ENCODE data around the gene CRACR2B.
A peak's percentile ranks its signal among the peaks of the same experiment; 100 is the strongest.

CRACR2B gene

DNA sequence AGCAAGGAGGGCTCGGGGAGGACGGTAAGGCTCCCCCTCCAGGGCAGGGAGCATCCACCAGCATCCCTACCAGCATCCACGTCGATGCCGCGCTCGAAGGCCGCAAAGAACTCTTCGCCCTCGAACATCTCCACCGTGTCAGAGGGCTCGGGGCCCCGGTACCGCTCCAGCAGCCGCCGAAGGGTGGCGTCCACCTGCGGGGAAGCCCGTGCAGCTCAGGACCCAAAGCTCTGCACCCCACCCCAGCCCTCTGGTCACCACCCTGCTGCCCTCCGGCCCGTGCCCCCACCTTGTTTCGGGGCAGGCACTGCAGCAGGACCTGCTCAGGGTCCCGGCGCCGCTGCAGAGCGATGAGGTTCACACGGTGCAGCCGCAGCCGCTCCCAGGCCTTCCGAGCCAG, 27.2 kb upstream of the CRACR2B start:
- Histone ChIP-seq H3K4me3 (ENCODE audit: low read depth, low read length) (no peak overlapping the region), H3K9me3 (ENCODE audit: control insufficient read depth, insufficient read depth, low read depth, low read length) (no peaks in the 10 kb centered on the region), H3K4me1 (ENCODE audit: control insufficient read depth, insufficient read depth, low read length) (peaks cover 6% of the 10 kb centered on the region), H3K27ac (ENCODE audit: extremely low read depth, low read depth, low read length) (no peak overlapping the region), H3K36me3 (ENCODE audit: control insufficient read depth in 2 of 2, insufficient read depth in 1 of 2, low read length in 2 of 2) (peaks cover 0 to 54% of the 10 kb centered on the region in 2 experiments; a peak in 1 of 3 replicates)
- POLR2A ChIA-PET, result interaction anchor here (0.5 to 1.5 kb wide), 3 partner anchors 17 to 23 kb away, joined by 3 to 8 read pairs (median 3); partner anchors contain the start of gene GATD1
- TF ChIP-seq, protein P1, sequence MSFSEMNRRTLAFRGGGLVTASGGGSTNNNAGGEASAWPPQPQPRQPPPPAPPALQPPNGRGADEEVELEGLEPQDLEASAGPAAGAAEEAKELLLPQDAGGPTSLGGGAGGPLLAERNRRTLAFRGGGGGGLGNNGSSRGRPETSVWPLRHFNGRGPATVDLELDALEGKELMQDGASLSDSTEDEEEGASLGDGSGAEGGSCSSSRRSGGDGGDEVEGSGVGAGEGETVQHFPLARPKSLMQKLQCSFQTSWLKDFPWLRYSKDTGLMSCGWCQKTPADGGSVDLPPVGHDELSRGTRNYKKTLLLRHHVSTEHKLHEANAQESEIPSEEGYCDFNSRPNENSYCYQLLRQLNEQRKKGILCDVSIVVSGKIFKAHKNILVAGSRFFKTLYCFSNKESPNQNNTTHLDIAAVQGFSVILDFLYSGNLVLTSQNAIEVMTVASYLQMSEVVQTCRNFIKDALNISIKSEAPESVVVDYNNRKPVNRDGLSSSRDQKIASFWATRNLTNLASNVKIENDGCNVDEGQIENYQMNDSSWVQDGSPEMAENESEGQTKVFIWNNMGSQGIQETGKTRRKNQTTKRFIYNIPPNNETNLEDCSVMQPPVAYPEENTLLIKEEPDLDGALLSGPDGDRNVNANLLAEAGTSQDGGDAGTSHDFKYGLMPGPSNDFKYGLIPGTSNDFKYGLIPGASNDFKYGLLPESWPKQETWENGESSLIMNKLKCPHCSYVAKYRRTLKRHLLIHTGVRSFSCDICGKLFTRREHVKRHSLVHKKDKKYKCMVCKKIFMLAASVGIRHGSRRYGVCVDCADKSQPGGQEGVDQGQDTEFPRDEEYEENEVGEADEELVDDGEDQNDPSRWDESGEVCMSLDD (tag by site-specific recombination; IDR thresholded peaks at IDR 0.05), result no peak
- TF ChIP-seq ZNF350 (tag by site-specific recombination; IDR thresholded peaks at IDR 0.05) (no peak), ZNF501 (tag by site-specific recombination; IDR thresholded peaks at IDR 0.05) (no peak), ZNF239 (tag by site-specific recombination; IDR thresholded peaks at IDR 0.05) (no peak), ZNF341 (tag by site-specific recombination; IDR thresholded peaks at IDR 0.05; ENCODE audit: low read depth) (no peak), ZNF555 (tag by site-specific recombination; conservative IDR thresholded peaks at IDR 0.05) (no peak), ZNF513 (tag by site-specific recombination; IDR thresholded peaks at IDR 0.05) (no peak)
- CTCF ChIA-PET, result no interaction called here

- CTCF ChIA-PET, result no interaction called here
- H3K9me3 ChIP-seq (ENCODE audit: control insufficient read depth, insufficient read depth, low read depth, low read length), result no peaks in the 10 kb centered on the region
- H3K36me3 ChIP-seq (ENCODE audit: control insufficient read depth in 2 of 2, insufficient read depth in 1 of 2, low read length in 2 of 2), result peaks cover 0 to 54% of the 10 kb centered on the region in 2 experiments; a peak in 1 of 3 replicates
- TF ChIP-seq BCL11B (tag by site-specific recombination; IDR thresholded peaks at IDR 0.05; ENCODE audit: low read depth), result 0 out of 2 replicates have a peak, but pooled peaks have one; percentile 30
- 0 out of 2 replicates have a peak, but pooled peaks have one; percentile 37 for TF ChIP-seq ZEB2 (tag by site-specific recombination; IDR thresholded peaks at IDR 0.05)
- no peak for TF ChIP-seq ZNF707 (tag by site-specific recombination; IDR thresholded peaks at IDR 0.05)
- TF ChIP-seq ZIC2 (tag by site-specific recombination; IDR thresholded peaks at IDR 0.05), result peak; percentile 71; the same call in 1 of the 2 replicates
- TF ChIP-seq SCRT2 (tag by site-specific recombination; IDR thresholded peaks at IDR 0.05), result peak; percentile 7
- peak; percentile 81 for TF ChIP-seq GLIS1 (tag by site-specific recombination; IDR thresholded peaks at IDR 0.05)
- TF ChIP-seq ZNF214 (tag by site-specific recombination; IDR thresholded peaks at IDR 0.05; ENCODE audit: borderline replicate concordance), result no peak
- H3K4me3 ChIP-seq (ENCODE audit: low read depth, low read length), result no peak overlapping the region
- H3K27ac ChIP-seq (ENCODE audit: extremely low read depth, low read depth, low read length), result no peak overlapping the region
- POLR2A ChIA-PET, result interaction anchor here (0.5 to 1.1 kb wide), 3 partner anchors 18 to 265 kb away, joined by 3 to 8 read pairs (median 3); partner anchors contain the start of gene GATD1
- H3K4me1 ChIP-seq (ENCODE audit: control insufficient read depth, insufficient read depth, low read length), result peaks cover 2% of the 10 kb centered on the region; the same call in 1 of the 2 replicates
Measured at GRCh38 chr11:801097-801780, 26.5 kb upstream of the CRACR2B start.

DNA sequence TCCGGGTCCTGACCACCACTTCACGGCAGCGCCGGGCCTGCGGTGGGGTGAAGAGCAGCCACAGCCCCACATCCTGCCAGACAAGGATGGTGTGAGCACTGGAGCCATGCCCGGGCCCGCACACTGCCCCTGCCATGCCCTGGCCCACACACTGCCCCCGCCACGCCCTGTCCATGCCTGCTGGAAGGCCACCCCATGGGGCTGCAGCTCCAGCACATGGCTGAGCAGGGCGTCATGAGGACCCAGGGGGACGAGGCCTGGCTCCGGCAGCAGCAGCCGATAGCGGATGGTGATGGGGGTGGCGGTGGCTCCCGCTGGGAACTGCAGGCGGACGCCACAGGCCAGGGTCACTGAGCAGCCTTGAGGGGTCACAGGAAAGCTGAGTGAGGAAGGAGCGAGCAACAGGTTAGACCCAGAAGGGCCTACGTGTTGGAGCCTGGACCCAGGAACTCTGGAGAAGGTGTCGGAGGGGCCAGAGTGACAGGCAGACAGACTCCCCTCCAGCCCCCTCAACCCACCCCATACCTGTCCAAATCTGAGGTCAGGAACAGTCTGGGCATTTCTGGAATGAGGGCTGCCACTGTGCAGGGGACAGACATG, 25.6 kb upstream of the CRACR2B start:
- H3K9me3 ChIP-seq (ENCODE audit: control insufficient read depth, insufficient read depth, low read depth, low read length), result no peaks in the 10 kb centered on the region
- H3K4me3 ChIP-seq (ENCODE audit: low read depth, low read length), result no peak overlapping the region
- ChIA-PET CTCF (interaction anchor here (0.5 kb wide), 1 partner anchor 47 kb away, joined by 3 read pairs; no protein-coding TSS in a partner anchor), POLR2A (no interaction called here)
- no peaks in the 10 kb centered on the region for H3K4me1 ChIP-seq (ENCODE audit: control insufficient read depth, insufficient read depth, low read length)
- H3K36me3 ChIP-seq (ENCODE audit: control insufficient read depth in 2 of 2, insufficient read depth in 1 of 2, low read length in 2 of 2), result peaks cover 0 to 54% of the 10 kb centered on the region in 2 experiments; a peak in 1 of 3 replicates
- H3K27ac ChIP-seq (ENCODE audit: extremely low read depth, low read depth, low read length), result no peak overlapping the region
- TF ChIP-seq MYNN (tag by site-specific recombination; IDR thresholded peaks at IDR 0.05; ENCODE audit: borderline replicate concordance) (no peak), ZNF48 (tag by site-specific recombination; IDR thresholded peaks at IDR 0.05) (no peak), ZNF791 (tag by site-specific recombination; IDR thresholded peaks at IDR 0.05) (no peak), PRDM1 (tag by site-specific recombination; IDR thresholded peaks at IDR 0.05) (no peak)
- TF ChIP-seq, protein P2, sequence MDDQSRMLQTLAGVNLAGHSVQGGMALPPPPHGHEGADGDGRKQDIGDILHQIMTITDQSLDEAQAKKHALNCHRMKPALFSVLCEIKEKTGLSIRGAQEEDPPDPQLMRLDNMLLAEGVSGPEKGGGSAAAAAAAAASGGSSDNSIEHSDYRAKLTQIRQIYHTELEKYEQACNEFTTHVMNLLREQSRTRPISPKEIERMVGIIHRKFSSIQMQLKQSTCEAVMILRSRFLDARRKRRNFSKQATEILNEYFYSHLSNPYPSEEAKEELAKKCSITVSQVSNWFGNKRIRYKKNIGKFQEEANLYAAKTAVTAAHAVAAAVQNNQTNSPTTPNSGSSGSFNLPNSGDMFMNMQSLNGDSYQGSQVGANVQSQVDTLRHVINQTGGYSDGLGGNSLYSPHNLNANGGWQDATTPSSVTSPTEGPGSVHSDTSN (CRISPR knock-in tag; IDR thresholded peaks at IDR 0.05), result no peak
- TF ChIP-seq, protein P3, sequence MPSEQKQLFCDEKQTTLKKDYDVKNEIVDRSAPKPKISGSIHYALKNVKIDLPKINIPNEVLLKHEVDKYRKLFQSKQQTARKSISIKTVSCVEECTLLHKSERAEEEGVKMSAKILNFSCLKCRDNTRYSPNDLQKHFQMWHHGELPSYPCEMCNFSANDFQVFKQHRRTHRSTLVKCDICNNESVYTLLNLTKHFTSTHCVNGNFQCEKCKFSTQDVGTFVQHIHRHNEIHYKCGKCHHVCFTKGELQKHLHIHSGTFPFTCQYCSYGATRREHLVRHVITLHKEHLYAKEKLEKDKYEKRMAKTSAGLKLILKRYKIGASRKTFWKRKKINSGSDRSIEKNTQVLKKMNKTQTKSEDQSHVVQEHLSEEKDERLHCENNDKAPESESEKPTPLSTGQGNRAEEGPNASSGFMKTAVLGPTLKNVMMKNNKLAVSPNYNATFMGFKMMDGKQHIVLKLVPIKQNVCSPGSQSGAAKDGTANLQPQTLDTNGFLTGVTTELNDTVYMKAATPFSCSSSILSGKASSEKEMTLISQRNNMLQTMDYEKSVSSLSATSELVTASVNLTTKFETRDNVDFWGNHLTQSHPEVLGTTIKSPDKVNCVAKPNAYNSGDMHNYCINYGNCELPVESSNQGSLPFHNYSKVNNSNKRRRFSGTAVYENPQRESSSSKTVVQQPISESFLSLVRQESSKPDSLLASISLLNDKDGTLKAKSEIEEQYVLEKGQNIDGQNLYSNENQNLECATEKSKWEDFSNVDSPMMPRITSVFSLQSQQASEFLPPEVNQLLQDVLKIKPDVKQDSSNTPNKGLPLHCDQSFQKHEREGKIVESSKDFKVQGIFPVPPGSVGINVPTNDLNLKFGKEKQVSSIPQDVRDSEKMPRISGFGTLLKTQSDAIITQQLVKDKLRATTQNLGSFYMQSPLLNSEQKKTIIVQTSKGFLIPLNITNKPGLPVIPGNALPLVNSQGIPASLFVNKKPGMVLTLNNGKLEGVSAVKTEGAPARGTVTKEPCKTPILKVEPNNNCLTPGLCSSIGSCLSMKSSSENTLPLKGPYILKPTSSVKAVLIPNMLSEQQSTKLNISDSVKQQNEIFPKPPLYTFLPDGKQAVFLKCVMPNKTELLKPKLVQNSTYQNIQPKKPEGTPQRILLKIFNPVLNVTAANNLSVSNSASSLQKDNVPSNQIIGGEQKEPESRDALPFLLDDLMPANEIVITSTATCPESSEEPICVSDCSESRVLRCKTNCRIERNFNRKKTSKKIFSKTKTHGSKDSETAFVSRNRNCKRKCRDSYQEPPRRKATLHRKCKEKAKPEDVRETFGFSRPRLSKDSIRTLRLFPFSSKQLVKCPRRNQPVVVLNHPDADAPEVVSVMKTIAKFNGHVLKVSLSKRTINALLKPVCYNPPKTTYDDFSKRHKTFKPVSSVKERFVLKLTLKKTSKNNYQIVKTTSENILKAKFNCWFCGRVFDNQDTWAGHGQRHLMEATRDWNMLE (tag by site-specific recombination; conservative IDR thresholded peaks at IDR 0.05; ENCODE audit: low read depth), result no peak

All from HEK293 (cell line).